HG03135 (cell line): ENCODE results near the gene SCN1B.
"Not testable (repeated sequence)": the region's sequence is repeated elsewhere in the genome, so short reads cannot be mapped to it uniquely, and the experiment has no call there.

Source experiments
- ATAC-seq: cut with Tn5 transposase; IDR thresholded peaks from one replicate; pipeline ENCODE4 v1.9.1; 2021; ENCODE audit warnings: mild to moderate bottlenecking, moderate library complexity; ENCODE audit not compliant: unreplicated experiment

Gene SCN1B

DNA sequence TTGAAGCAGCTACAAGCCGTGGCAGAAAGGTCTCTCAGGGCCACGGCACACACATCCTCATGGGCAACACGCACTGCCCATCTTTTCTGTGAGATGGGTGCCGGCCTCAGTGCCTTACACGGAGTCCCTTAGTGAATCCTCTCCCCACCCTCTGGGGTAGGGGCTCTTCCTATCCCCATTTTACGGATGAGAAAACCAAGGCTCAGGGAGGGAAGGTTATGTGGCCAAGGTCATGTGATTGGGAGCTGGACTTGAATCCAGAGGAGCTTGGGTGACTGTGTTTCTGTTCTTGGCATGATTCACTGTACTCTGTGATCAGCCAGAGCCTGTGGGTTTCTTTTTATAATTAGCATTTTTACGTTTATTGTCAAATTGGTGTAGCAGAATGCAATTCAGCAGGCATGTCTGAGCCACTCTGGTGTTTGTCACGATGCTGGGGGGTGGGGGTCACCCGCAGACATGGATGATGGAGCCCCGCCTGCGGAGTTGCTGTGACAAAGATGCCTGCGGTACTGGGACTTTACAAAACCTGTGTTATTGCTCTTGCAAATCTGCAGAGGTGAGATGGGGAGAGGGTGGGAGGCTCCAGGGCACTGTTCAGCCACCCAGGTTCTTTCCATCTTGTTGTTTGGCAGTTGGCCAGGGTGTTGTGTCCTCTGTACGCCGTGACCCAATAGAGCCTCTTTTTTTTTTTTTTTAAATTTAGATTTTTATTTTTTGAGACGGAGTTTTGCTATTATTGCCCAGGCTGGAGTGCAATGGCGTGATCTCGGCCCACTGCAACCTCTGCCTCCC lies 4.5 kb downstream of the SCN1B start:
- no peak for ATAC-seq

DNA sequence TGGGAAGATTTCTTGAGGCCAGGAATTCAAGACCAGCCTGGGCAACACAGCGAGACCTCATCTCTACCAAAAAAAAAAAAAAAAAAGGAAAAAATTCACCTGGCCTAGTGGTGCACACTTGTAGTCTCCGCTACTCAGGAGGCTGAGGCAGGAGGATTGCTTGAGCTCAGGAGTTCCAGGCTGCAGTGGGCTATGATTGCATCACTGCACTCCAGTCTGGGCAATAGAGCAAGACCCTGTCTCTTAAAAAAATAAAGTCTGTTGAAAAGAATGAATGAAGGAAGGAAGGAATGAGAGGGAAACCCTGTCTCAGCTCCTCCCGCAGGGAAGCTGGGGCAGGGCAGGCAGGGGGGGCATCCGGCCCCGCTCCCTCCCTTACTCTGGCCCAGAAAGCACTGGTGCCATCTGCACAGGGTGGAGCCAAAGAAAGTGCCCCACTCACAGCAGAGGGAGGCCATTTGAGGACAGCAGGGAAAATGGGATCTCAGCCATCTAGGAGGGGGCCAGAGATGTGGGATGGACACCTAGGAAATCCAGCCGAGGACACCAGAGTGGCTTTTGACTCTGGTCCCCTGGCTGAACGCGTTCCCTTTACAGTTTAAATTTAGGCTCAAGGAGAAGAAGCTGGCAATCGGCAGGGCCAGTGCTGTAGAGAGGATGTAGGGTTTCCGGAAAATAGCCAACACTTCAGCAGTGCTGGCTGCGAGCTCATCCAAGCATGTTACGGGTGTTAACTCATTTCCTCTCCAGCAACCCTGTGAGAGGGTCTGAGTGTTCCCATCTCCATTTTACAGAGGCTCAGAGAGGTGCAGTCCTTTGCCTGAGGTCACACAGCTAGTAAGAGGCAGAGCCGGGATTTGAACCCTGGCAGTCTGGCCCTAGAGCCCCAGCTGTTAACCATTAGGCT lies 7.7 kb downstream of the SCN1B start:
- no peak for ATAC-seq

DNA sequence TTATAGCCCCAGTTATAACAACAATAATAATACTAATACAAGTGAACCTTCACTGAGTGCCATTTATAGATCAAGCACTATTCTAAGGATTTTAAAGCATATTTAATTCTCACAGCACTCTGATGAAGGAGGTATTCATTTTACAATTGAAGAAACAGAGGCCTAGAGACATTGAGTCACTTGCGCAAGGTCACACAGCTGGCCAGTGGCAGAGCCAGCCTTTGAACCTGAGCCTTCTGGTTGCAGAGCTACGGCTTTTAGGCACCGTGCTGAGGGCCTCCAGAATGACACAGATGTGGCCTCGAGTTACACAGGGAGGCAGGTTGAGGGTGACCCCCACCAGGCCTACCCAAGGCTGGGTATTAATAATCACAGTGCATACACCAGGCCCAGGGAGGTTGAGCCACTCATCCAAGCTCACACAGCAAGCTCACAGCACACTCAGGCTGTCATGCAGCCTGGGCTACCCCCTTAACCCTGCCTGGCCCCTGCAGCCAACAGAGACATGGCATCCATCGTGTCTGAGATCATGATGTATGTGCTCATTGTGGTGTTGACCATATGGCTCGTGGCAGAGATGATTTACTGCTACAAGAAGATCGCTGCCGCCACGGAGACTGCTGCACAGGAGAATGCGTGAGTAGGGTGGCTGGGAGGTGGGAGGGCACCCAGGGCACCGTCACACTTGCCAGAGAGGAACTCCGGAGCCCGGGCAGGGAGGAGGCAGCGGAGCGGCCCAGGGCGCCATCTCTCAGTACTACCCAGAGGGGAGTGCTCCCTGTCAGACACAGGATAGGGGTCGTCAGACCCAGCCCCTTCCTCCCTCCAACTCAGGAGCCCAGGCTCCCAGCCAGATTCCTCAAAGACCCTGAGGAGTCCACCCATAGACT lies 8.6 kb downstream of the SCN1B start:
- ATAC-seq, result no peak

DNA sequence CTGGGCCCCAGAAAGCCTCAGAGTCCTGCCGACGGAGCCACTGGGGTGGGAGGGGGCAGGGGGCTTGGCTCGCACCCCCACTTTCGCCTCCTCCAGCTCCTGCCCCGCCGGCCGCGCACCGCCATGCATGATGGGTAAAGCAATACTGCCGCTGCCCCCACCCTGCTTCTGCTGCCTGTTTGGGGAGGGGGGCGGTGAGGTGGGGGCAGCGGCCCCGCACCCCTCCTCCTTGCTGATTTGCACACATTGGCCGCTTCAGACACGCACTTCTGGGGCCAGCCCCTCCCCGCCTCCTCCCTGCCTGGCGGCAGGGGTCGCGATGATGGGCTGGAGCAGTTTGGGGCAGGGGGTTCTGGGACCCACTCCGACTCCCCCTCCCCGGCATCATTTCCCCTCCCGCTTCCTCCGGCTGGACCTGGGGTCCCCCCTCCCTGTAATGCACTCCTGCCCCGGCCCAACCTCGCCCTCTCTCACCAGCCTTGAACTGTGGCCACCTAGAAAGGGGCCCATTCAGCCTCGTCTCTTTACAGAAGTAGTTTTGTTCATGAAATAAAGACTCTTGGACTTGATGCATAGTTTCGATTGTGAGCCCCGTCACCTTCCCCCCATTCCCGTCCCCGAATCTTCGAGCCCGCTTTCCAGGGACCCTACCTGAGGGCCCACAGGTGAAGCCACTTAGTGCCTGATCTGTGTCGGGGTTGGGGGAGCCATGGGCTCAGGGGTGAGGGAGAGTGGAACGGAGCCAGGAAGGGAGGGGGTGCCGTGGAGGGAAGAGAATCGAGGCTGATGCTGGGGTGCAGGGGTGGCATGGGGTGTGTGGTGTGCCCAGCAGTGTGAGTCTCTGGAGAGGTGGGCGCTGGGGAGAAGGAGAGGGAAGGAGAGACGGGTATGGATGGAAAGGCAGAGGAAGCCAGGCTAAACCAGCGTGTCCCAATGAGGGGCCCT lies 9.9 kb downstream of the SCN1B start:
- no peak for ATAC-seq

DNA sequence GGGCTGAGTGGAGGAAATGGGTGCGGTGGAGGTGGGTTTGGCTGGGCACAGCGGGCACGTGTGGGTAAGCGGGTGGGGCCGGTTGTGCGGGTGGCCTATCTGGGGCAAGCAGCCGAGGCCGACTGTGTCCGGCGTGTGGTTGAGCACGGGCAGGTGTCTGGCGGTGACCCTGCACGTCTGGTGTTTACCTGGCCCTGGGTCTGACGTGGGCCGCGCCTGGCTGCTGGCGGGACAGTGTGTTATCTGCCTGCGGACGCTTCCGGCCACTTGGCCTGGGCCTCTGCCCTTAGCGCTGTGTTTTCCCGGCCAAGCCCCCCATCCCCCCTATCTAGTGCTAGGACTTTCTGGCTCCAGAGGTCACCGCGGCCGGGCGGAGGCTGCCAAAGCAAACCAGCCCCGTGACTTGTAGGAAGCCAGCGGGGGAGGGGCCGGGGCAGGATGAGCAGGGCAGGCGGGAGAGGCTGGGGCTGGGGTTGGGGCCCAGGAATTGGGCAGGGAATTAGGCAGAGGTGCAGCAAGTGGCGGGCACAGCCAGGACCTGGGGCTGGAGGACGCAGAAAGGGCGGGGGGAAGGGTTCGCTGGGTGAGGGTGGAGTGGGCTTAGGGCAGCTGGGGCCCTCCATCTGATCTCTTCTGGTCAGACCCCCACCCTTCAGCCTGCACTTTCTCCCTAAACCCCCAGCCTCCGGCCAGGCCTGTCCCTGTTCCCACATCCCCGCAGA lies 10.7 kb downstream of the SCN1B start:
- ATAC-seq, result no peak

DNA sequence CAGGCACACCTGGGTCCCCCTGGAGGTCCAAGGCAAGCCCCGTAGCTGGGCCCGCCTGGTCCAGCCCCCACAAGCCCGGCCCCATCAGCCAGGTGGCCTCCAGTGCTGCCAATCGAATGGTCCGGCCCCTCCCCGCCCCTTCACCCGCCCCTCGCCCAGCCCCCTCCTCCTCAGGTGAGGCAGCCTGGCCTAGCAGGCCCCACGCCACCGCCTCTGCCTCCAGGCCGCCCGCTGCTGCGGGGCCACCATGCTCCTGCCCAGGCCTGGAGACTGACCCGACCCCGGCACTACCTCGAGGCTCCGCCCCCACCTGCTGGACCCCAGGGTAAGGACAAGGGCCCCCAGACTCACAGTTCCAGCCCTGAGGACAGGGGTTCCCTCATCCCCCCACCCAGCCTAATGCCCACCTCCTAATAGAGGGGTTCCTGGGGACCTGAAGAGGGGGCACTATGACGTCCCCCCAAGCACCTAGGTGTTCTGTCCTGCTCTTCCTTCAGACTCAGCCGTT lies 11.3 kb downstream of the SCN1B start, which contains the start of gene HPN:
Gene HPN, plus strand, starts transcription at position 174 of the 508 bp plus-strand sequence. CDS start 786 bp downstream, outside the sequence.
- no peak for ATAC-seq

DNA sequence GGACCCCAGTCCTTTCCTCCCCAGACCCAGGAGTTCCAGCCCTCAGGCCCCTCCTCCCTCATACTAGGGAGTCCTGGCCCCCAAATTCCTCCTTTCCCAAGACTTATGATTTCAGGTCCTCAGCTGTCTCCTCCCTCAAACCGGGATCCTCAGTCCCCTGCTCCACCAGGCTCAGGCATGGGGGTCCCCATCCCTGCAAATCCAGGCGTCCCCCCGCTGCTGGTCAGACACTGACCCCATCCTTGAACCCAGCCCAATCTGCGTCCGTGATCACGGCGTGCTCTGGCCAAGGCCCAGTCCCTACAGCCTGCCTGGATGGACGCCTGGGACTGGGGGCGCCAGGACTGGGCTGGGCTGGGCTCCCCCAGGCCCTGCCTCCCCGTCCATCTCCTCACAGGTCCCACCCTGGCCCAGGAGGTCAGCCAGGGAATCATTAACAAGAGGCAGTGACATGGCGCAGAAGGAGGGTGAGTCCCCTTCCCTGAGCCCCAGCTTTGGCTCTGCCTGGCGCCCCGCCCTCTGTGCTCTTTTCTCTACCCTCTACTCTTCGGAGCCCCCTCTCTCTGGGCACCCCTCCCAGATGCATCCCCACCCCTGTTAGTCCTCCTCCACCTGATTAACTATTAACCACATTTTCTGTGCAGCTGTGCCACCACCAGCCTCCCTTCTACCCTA lies 11.9 kb downstream of the SCN1B start:
- no peak for ATAC-seq

DNA sequence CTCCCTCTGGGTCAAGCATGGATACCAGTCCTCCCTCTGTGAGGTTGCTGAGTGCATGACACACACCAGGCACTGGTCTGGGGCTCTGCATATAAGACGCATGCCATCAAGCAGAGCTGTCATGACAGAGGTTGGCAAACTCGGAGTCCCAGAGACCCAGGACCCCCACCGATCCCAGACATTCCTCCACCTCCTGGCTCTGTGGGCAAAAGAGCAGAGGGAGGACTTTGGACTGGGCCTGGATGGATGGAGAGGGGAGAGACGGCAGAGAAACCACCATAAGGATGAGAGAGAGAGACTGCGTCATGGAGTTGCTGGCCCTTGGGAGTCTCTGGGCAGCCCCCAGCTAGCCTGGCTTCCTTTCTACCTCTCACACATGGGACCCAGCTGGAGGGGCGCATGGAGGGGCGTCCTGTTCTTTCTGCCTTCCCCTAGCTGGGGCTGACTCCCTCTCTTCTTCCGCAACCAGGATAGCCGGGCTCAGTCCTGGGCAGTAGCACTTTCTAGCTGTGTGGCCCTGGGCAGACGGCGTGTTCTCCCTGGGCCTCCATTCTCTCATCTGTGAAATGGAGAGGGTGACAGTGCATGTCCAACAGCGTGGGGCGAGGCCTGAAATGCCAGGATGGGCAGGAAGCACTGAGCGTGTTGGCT lies 12.8 kb downstream of the SCN1B start:
- ATAC-seq, result no peak

DNA sequence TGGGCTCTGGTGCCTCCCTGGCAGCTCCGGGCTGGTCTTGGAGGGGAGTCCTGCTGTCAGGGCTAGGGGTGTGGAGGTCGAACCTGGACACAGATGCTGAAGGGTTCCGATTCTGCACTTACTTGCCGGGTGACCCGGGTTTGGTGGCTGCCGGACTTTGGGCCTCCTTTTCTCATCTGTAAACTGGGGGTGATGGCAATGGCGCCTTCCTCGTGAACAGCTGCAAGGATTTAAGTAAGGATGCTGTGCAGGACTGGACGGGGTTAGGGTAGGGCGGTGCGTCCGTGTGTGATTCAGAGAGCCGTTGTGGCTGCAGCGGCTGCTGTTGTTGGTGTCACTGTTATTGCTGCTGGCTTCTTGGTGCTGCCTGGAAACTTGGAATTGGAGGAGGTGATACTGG lies 13.6 kb downstream of the SCN1B start:
- ATAC-seq, result no peak

DNA sequence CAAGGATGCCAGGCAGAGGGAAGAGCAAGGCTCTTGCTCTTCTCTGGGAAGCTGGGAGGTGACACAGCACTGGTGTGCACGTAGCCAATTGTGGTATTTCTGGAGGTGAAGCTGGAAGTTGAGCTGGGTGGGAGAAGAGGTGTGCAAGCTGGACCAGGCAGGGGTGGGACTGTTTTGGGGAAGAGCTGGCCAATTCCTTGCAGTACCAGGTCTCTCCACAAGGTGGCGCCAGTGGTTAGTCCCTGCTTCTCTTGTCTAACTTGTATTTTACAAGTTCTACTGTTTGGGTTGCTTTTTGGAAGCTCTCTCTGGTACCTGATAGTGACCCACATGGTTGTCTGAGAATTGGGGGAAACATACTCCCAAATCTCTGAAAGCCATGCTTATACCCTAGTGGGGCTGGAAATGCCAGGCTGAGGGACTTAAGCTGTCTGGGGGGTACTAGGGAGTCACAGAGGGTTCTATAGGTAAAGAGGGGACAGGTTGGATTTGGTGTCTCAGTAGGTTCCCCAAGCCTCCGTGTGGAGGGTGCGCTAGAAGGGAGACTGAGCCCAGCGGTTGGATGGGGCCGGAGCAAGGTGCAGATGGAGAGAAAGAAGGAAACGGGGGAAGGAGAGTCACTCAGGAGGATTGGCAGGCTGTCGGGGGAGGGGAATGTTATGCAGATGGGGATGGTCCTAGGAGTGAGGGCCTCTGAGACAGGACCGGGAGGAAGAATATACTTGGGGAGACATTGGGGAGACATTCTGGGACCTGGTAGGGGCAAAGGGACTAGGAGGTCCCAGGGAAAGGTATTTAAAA lies 14.2 kb downstream of the SCN1B start:
- no peak for ATAC-seq

DNA sequence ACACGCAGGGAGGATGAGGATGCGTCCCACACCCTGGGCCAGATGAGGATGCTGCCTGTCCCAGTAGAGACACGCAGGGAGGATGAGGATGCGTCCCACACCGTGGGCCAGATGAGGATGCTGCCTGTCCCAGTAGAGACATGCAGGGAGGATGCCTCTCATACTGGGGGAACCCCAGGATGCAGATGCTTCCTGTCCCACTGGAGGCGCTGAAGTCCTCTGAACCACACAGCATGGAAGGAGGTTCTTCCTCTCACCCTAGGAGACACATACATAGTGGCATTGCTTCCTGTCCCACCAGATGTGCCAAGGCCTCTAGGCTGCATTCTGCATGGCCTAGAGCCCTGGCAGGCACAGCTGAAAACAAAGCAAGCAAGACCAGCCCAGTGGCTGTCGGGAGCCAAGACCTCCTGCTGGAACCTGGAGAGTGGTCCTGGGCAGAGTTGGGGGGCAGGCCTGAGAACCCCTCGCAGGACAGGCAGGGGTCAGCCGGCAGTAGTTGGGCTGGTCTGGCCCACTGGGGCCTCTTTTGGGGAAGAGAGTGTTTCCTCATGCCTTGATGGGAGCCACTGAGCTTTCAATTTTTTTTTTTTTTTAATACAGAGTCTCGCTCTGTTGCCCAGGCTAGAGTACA lies 15.5 kb downstream of the SCN1B start:
- ATAC-seq, result peak; percentile 68

DNA sequence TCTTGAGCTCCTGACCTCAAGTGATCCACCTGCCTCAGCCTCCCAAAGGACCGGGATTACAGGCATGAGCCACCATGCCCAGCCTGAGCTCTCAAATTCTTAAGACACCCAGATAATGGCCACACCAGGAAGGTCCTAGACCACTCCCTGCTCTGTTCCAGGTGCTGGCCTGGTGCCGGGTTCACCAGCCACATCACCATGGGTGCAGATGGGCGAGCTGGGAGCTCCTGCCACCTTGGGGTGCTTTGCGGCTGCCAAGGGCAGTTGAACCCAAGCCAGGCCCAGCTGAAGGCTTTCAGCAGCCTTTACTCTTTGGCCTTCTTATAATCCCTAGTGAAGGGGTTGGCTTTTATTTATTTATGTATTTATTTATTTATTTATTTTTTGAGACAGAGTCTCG lies 16.2 kb downstream of the SCN1B start:
- no peak for ATAC-seq

DNA sequence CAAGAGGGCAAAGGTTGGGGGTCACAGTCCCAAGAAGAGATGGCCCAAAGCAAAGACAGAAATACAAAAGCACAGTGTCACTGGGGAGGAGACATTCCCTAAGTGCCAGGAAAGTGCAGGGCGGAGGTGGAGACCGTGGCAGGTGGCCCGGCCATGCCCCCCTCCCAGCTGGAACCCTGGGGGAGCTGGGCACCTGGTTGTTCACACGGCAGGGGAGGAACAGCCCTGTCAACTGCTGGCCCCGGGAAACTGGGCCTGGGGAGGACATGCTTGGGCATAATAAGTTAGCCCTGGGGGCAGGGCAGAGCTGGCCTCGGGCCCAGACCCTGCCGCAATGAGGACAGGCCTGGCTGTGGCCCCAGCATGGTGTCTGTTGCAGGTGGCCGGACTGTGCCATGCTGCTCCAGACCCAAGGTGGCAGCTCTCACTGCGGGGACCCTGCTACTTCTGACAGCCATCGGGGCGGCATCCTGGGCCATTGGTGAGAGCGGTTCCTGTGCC lies 18.7 kb downstream of the SCN1B start:
- no peak for ATAC-seq

DNA sequence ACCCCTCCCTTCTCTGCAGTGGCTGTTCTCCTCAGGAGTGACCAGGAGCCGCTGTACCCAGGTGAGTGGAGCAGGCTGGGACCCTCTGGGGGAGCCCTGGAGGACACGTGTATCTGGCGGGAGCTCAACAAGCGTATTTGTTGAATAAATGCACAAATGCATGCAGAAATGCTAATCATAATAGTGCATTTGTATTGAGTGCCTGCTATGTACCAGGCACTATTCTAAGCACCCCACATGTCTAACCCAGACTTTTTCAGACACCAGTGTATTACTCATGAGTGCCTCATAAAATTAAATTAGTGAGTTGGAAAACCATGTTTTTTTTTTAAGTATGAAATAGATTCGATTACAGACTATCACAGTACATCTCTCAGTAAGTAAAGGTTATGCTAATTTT lies 19.2 kb downstream of the SCN1B start:
- no peak for ATAC-seq

DNA sequence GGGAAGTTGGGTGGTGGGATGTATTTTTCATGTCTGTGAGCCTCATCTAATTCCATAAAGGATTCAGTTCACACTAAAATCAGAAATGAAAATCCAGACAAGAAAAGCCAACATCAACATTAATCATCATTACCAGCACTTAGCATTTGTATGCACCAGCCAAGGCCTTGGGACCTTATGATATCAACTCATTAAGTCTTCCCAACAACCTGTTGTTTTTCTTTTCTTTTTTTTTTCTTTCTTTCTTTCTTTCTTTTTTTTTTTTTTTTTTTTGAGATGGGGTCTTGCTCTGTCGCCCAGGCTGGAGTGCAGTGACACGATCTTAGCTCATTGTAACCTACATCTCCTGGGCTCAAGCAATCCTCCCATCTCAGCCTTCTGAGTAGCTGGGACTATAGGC lies 20.4 kb downstream of the SCN1B start:
- ATAC-seq, result not testable (repeated sequence)

DNA sequence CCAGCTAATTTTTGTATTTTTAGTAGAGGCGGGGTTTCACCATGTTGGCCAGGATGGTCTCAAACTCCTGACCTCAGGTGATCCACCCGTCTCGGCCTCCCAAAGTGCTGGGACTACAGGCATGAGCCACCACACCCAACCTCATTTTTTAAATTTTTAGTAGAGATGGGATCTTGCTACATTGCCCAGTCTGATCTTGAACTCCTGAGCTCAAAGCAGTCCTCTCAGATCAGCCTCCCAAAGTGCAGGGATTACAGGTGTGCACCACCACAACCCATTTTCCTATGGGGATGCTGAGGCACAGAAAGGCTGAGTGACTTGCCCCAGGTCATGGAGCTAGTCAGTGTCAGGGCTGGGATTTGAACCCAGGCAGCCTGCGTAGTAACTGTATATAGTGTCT lies 21.0 kb downstream of the SCN1B start:
- not testable (repeated sequence) for ATAC-seq
